Caki2 (cell line): ENCODE data around the gene DNAL1. TPM values are rescaled to one million over a fixed set of nuclear protein-coding genes. Genes with fewer than 3 reads are reported as not detected.
"Not testable (repeated sequence)": the region's sequence is repeated elsewhere in the genome, so short reads cannot be mapped to it uniquely, and the experiment has no call there.

Experiments
- DNase-seq: peaks from one replicate; pipeline ENCODE4 v3.0.0-alpha.2; 2015; ENCODE audit warnings: low read depth
- in situ Hi-C: cut with HindIII; loops from 2 replicates; pipeline ENCODE4 v1.10.0; 2016; ENCODE audit warnings: low sequenced_read_pairs, low pct_unique_long_range_greater_than_20kb, mixed read lengths
- total RNA-seq: library from RNA; depleted of rRNA; stranded (reverse); fragments of >200 nt; shearing (Covaris generic); gene quantifications from 2 replicates; pipeline ENCODE4 v1.2.3, GENCODE V29; 2014; ENCODE audit warnings: low replicate concordance

DNAL1 gene
- total RNA-seq, 1 experiment from 2014 or later: 3.7 TPM

DNA sequence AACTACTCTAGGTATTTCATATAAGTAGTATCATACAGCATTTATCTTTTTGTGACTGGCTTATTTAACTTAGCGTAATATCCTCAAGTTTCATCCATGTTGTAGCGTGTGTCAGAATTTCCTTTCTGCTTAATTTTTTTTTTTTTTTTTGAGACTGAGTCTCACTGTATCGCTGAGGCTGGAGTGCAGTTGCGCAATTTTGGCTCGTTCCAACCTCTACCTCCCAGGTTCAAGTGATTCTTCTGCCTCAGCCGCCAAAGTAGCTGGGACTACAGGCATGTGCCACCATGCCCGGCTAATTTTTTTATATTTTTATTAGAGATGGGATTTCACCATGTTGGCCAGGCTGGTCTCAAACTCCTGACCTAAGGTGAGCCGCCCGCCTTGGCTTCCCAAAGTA, 40.5 kb downstream of the DNAL1 start:
- in situ Hi-C loops: no loop called here
- DNase-seq: no peak

DNA sequence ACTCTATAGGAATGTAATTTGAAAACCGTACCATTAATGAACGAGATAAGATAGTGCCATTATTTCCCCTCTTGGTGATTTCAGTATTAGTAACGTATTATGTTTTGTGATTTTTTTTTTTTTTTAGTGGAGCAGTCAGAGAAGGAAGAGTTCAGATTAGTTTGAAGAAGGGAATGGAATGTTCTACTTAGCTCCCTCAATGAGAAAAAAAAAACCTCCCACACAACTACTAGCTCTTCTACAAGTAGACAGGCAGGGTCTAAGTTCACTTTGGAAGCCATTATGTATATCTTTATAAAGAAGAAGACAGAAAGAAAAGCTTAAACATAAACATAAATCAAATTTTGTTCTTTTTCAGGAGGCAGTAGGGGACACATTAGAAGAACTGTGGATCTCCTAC, 42.1 kb downstream of the DNAL1 start:
- in situ Hi-C loops: no loop called here
- no peak for DNase-seq

- DNase-seq: no peak
- in situ Hi-C loops: no loop called here
Measured at GRCh38 chr14:73694083-73694482, 49.3 kb downstream of the DNAL1 start.

- DNase-seq: no peak
- in situ Hi-C loops: no loop called here
Measured at GRCh38 chr14:73695082-73695481, 50.3 kb downstream of the DNAL1 start.

DNA sequence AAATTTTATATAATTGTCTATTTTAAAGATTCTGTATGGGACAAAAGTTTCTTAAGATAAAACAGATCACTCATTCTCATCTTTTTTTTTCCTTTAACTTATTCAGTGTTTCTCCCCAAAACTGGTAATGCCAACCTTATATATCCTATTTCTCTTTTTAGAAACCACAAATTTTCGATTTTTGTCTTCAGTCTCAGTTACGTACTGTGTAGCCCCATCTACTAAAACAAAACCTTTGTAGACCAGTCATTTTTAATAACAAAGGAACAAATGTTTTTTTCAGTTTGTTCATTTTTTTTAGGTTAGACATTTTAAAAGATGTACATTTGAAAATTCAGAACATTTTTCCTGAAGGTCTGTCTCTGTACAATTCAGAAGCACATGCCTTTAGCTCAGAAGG, 51.2 kb downstream of the DNAL1 start:
- no peak for DNase-seq
- in situ Hi-C loops: no loop called here

DNA sequence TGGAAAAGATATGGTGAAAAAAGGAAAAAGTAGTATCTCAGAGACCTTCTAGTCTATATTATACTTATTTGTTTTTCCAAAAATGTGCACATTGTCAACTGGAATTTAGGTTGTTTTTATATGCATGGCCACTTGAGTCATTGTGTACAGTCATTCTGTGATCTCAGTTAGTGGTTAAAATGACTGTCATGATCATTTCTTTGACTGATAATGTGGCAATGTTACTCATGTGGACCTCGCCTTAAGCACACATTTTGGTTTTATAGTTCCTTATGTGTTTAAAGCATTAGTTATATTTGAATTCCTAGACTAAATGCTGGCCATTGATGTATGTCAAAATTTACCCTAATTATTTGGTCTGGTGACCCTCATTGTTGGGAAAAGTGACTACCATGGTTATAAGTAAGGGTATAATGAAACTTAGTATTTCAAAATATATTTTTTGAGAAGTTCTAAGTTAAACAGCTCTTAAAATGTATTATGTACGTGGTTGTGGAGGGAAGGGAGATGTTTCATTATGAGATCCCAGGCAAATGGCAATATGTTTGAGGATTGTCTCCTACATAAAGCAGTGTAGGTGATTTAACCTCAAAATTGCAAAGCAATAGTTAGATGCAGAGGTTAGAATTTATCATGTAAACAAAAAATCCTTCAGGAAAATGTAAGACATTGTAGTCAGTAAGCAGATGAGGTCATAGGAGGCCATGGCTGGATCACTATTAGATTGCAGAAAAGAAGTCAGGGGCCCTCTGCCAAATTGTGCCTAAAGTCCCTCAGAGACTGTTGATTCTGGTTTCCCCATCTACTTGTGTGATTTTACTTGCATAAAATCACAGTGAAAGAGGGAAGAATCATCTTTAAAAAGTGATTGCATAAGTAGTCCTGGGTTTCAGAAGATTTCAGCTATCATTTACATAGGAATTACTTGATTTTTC, 51.9 kb downstream of the DNAL1 start:
- in situ Hi-C loops: no loop called here
- DNase-seq: peak; percentile 65

GRCh38 chr14:73700325-73700724, 55.5 kb downstream of the DNAL1 start:
- in situ Hi-C loops: no loop called here
- peak; percentile 85 for DNase-seq

DNA sequence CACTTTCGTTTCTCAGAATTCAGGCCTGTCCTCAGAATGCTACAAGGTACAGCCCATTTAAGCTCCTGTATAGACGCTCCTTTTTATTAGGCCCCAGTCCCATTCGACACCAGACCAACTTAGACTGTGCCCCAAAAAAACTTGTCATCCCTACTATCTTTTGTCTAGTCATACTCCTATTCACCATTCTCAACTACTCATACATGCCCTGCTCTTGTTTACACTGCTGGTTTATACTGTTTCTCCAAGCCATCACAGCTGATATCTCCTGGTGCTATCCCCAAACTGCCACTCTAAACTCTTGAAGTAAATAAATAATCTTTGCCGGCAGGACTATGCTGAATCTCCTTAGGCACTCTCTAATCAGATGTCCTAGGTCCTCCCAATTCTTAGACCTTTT, 63.3 kb downstream of the DNAL1 start:
- DNase-seq, in situ Hi-C loops: not testable (repeated sequence)

DNA sequence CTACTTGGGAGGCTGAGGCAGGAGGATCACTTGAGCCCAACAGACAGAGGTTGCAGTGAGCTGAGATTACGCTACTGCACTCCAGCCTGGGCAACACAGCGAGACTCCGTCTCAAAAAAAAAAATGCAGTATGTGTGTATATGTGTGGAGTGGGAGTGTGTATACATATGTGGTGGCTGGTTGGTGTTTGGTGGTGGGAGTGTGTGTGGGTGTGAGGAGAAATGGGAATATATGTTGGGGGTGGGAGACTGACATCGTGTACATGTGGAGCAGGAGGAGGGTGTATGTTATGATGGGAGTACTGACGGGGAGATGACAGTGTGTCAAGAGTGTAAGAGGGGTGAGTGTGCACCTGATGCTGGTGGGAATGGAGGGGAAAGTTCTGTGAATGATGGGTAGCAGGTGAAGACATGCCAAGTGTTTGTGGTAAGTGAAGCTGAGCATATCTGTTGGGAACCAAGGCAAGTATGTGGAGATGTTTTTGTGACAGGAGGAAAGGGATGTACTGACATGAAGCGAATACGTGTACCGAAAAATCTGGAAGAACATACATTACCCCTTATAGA, 65.2 kb downstream of the DNAL1 start:
- DNase-seq: no peak
- in situ Hi-C loops: no loop called here

- in situ Hi-C loops: no loop called here
- DNase-seq: no peak
Measured at GRCh38 chr14:73710737-73711136, 66.0 kb downstream of the DNAL1 start.

GRCh38 chr14:73712071-73712506, 67.3 kb downstream of the DNAL1 start:
- DNase-seq: no peak
- in situ Hi-C loops: no loop called here

DNA sequence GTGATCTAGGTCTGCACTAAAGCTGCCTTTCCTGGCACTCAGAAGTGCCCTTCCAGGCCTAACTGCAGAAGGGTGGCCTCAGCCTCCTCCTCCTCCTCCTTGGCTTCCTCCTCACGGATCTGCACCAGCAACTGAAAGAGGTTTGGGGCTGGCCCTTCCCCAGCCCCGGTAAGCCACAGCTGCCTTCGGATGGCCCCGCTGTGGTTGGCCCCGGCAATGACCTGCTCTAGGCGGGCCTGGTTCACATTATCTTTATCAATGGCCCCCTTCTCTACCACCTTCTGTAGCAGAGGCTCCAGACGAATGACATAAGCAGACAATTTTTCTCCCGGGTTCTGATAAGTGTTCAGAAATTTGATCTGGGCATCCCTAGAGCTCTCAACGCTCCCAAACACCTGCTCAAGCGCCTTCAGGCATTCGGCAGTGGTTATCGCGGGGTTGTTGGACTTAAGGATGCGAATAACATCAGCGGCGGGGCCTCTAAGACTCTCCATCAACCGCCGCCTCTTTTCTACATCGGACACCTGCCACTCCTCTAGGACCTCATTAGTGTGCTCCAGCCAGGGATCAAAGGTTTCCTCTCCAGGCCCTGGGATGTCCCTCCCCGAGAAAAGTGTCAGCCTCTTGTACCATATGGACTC, 67.9 kb downstream of the DNAL1 start:
- peak; percentile 21 for DNase-seq
- in situ Hi-C loops: no loop called here

DNA sequence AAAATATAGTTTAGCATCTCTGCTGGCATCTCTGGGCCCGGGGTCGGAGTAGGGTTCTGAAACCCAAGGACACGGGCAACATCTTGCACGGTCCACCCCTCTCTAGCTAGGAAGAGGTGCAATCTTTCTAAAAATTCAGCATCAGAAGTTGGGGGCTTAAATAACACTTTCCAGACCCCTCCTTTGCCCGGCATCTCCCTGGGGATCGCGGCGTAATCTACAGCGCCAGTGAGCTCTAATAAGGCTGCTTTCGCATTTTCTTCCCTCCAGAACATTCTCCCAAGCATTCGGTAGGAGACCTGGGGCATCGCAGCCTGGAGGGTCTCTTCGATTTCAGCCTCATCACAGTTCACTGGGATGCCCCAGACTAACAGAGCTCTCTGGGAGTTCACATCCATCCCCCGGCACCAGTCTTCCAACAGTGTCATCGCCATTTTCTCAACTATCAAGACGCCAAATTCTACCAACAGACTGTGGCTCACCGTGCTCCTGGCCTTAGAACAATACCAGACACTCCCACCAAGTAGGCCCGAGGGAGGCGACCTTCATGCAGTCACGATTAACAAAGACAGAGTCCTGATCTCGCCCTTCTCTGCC, 68.5 kb downstream of the DNAL1 start:
- in situ Hi-C loops: no loop called here
- DNase-seq: no peak

- peak; percentile 79 for DNase-seq
- in situ Hi-C loops: no loop called here
Measured at GRCh38 chr14:73713803-73714655, 69.2 kb downstream of the DNAL1 start, which contains the start of gene PNMA1. Gene PNMA1 (minus strand): TSS chr14:73714384. CDS start chr14:73713639, 745 bp downstream.

DNA sequence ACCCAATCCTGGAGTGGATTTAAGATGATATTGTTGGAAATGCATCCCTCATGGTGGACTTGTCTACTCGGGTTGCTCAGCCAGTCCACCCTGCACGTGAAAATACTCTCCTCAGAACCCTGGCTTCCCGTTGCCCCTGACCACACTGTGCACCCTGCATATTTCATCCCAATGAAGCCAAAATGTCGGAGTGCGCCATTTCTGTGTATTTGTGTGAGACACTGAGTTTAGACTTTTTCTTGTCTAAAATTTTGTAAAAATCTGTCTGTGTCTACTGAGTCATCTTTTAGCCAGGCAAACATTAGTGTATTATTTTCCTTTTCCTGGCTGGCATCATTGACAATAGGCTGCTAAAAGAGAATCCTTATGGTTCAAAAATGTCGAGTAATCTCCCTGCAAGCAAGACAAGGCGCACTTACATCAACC, 69.9 kb downstream of the DNAL1 start:
- in situ Hi-C loops: no loop called here
- DNase-seq: peak; percentile 21

DNA sequence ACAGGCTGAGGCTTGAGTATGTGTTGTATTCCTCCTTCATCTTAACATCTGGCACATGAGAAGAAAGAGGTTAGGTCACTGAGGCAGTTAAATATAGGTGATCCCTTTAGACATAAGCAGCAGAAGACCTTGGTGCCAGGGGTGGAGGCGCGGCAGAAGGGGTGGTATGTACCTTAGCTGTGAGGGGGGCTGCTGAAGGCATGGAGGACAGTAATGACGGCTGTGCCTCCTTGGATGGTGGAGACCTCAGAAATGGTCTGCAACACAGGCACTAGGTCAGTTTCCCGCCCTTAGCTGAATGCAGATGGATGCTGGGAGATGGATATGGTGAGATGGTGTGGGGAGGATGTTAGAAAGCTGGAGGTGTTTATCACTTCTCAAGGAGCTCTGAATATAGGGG, 70.9 kb downstream of the DNAL1 start:
- in situ Hi-C loops: no loop called here
- no peak for DNase-seq

GRCh38 chr14:73717266-73717665, 72.5 kb downstream of the DNAL1 start:
- in situ Hi-C loops: no loop called here

More at GRCh38 chr14:73717266-73717665, 72.5 kb downstream of the DNAL1 start:
- DNase-seq: no peak
